Nephron (organoid): ENCODE results near the gene ZNF22.
A peak's percentile ranks its signal among the peaks of the same experiment; 100 is the strongest.
"Not testable (repeated sequence)": the region's sequence is repeated elsewhere in the genome, so short reads cannot be mapped to it uniquely, and the experiment has no call there.

Experiments used
- H3K27ac Mint-ChIP-seq, 3 experiments: 2 replicates each; pipeline ENCODE4 v1.8.0; 2020; ENCODE audit warnings: mixed read lengths in 3 of 3, mild to moderate bottlenecking in 2 of 3, moderate library complexity in 1 of 3
- H3K27me3 Mint-ChIP-seq: 2 replicates; pipeline ENCODE4 v1.8.0; 2021; ENCODE audit warnings: low read depth, mild to moderate bottlenecking, moderate library complexity, mixed read lengths
- H3K36me3 Mint-ChIP-seq: 2 replicates; pipeline ENCODE4 v1.8.0; 2020; ENCODE audit warnings: low read depth, mixed read lengths
- H3K4me1 Mint-ChIP-seq: 2 replicates; pipeline ENCODE4 v1.8.0; 2020; ENCODE audit warnings: mixed read lengths
- H3K4me3 Mint-ChIP-seq, 3 experiments: 2 replicates each; pipeline ENCODE4 v1.8.0; 2020; ENCODE audit warnings: mild to moderate bottlenecking in 3 of 3, mixed read lengths in 3 of 3, moderate library complexity in 2 of 3
- H3K9me3 Mint-ChIP-seq: 2 replicates; pipeline ENCODE4 v1.8.0; 2020; ENCODE audit warnings: mixed read lengths
- TF ChIP-seq, protein P1 (sequence below), 3 experiments: fragments of 200-600 bp; sonication (generic); IDR thresholded peaks; one replicate each; pipeline ENCODE4 v1.5.0; 2021; ENCODE audit warnings: antibody characterized with exemption in 3 of 3; ENCODE audit not compliant: unreplicated experiment in 3 of 3

Gene ZNF22

DNA sequence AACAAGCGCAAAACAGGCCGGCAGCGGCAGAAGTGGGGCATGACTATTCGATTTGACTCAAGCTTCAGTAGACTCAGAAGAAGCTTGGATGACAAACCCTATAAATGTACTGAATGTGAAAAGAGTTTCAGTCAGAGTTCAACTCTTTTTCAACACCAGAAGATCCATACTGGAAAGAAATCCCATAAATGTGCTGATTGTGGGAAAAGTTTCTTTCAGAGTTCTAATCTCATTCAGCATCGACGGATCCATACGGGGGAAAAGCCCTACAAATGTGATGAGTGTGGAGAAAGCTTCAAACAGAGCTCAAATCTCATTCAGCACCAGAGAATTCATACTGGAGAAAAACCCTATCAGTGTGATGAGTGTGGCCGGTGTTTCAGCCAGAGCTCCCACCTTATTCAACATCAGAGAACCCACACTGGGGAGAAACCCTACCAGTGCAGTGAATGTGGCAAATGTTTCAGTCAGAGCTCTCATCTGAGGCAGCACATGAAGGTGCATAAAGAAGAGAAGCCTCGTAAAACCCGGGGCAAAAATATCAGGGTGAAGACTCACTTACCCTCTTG lies 2.8 kb downstream of the ZNF22 start:
- Mint-ChIP-seq H3K4me3 (peak overlapping the region in 2 of 3 experiments; percentile 75 to 97), H3K27ac (no peak overlapping the region), H3K36me3 (peaks cover 52% of the 10 kb centered on the region), H3K4me1 (peaks cover 39% of the 10 kb centered on the region), H3K27me3 (no peaks in the 10 kb centered on the region), H3K9me3 (peaks cover 14% of the 10 kb centered on the region)
- TF ChIP-seq, protein P1, sequence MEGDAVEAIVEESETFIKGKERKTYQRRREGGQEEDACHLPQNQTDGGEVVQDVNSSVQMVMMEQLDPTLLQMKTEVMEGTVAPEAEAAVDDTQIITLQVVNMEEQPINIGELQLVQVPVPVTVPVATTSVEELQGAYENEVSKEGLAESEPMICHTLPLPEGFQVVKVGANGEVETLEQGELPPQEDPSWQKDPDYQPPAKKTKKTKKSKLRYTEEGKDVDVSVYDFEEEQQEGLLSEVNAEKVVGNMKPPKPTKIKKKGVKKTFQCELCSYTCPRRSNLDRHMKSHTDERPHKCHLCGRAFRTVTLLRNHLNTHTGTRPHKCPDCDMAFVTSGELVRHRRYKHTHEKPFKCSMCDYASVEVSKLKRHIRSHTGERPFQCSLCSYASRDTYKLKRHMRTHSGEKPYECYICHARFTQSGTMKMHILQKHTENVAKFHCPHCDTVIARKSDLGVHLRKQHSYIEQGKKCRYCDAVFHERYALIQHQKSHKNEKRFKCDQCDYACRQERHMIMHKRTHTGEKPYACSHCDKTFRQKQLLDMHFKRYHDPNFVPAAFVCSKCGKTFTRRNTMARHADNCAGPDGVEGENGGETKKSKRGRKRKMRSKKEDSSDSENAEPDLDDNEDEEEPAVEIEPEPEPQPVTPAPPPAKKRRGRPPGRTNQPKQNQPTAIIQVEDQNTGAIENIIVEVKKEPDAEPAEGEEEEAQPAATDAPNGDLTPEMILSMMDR (IDR thresholded peaks at IDR 0.05; ENCODE audit: unreplicated experiment in 3 of 3) = no peak

DNA sequence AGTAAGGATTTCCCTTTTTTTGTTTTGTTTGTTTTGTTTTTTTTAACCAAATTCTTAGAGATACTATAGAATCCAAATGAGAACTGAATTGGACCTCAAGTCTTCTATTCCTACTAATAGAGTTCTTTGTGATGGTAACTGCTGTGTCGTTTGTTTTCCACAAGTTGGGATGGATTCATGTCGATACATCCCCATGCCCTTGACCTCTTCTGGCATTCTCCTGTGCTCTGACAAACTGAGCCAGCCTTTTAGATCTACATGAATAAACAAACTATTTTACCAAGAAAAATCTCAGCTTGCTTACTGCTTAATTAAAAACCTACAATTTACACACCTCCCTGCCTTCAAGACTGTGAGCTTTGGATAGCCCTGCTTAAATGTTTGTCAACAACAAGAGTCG lies 3.9 kb downstream of the ZNF22 start:
- Mint-ChIP-seq H3K27me3 (no peaks in the 10 kb centered on the region), H3K9me3 (peaks cover 14% of the 10 kb centered on the region), H3K4me3 (peak overlapping the region in 1 of 3 experiments; percentile 34), H3K36me3 (peaks cover 52% of the 10 kb centered on the region), H3K4me1 (peaks cover 29% of the 10 kb centered on the region), H3K27ac (no peak overlapping the region)
- TF ChIP-seq, protein P1 (IDR thresholded peaks at IDR 0.05; ENCODE audit: unreplicated experiment in 3 of 3) = no peak

DNA sequence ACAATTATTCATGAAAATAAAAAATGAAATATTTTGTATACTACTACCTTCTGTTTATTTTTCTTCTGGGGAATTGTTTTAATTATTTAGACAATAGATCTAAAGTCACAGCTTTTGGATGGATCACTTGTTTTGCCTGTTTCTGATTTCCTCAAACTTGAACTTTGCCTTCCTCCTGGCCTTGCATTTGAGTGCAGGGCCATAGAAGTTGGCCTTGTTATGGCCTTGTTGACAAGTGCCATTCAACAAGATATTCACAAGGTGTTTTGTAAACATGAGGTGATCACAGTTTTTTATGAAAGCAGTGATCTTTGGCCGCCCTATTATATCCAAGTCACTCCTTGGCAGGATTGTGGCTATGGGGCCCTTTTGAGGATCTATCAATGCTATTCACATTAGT lies 4.6 kb downstream of the ZNF22 start:
- Mint-ChIP-seq H3K4me1 (peaks cover 23% of the 10 kb centered on the region), H3K27me3 (no peaks in the 10 kb centered on the region), H3K9me3 (peaks cover 14% of the 10 kb centered on the region), H3K36me3 (peaks cover 52% of the 10 kb centered on the region), H3K4me3 (no peak overlapping the region), H3K27ac (no peak overlapping the region)
- TF ChIP-seq, protein P1 (IDR thresholded peaks at IDR 0.05; ENCODE audit: unreplicated experiment in 3 of 3) = no peak

DNA sequence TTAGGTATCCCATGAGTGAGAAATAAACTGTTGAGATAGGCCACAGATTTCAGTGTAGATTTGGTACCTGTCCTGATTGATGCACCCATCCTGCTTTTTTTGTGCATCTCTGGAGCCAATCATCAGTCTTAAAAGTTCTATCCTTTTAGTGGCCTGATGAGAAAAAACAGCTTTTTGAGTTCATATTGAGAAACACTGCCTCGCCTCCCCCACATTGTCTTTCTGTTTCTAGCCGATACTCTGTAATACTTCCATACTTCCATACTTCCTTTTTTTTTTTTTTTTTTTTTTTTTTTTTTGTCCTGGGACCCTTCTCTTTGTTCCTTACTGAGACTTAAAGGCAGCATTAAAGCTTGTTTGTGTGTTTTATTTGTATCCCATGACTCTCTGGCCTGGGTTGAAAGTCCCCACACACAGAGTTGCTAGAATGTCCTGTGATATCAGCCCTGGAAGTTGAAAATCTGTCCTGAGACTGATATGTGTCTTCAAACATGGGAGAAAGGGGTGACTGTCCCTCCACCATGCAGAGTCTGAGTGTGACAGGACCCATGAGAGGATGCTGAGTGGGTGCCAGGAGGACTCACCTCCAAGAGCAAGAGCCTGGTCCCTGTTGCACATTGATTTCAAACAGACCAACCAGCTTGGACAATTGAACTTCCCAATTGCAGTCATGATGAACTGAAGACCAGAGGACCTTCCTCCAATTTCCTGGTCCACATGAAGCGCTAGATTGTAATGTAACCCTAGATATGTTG lies 5.7 kb downstream of the ZNF22 start:
- Mint-ChIP-seq H3K4me1 (peaks cover 15% of the 10 kb centered on the region), H3K27me3 (no peaks in the 10 kb centered on the region), H3K4me3 (no peak overlapping the region), H3K36me3 (peaks cover 50% of the 10 kb centered on the region), H3K27ac (no peak overlapping the region), H3K9me3 (peaks cover 14% of the 10 kb centered on the region)
- TF ChIP-seq, protein P1 (IDR thresholded peaks at IDR 0.05; ENCODE audit: unreplicated experiment in 3 of 3) = no peak

DNA sequence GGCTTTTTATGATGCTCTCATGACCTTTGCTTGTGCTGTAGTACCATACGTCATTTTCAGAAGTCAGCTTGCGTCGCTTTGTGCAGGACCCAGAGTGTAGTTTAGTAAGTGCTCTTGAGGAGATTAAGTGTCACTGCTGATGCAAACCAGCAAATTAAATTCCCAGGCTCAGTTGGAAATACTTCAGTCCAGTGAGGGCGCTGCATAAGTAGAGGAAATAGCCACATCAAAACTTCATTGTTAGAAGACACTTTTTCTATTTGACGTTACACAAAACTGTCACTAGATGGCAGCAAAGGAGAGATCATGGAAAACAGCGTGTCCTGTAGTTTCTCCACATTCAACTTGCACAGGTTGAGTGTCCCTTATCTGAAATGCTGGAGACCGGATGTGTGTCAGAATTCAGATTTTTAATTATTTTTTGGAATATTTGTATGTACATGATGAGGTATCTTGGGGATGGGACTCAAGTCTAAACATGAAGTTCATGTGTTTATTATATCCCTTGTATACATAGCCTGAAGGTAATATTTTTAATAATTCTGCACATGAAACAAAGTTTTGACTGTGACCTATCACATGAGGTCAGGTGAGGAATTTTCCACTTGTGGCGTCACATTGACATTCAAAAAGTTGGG lies 7.9 kb downstream of the ZNF22 start:
- H3K4me3 Mint-ChIP-seq = no peak overlapping the region
- peaks cover 13% of the 10 kb centered on the region for H3K9me3 Mint-ChIP-seq
- no peak overlapping the region for H3K27ac Mint-ChIP-seq
- H3K4me1 Mint-ChIP-seq = no peaks in the 10 kb centered on the region
- no peaks in the 10 kb centered on the region for H3K27me3 Mint-ChIP-seq
- TF ChIP-seq, protein P1 (IDR thresholded peaks at IDR 0.05; ENCODE audit: unreplicated experiment in 3 of 3) = peak; percentile 75 to 88 (median 86)
- H3K36me3 Mint-ChIP-seq = peaks cover 30% of the 10 kb centered on the region

DNA sequence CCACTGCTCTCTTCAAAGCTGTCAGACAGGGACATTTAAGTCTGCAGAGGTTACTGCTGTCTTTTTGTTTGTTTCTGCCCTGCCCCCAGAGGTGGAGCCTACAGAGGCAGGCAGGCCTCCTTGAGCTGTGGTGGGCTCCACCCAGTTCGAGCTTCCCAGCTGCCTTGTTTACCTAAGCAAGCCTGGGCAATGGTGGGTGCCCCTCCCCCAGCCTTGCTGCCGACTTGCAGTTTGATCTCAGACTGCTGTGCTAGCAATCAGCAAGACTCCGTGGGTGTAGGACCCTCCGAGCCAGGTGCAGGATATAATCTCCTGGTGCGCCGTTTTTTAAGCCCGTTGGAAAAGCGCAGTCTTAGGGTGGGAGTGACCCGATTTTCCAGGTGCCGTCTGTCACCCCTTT lies 13.8 kb downstream of the ZNF22 start:
- not testable (repeated sequence) for H3K36me3 Mint-ChIP-seq, H3K4me1 Mint-ChIP-seq, H3K4me3 Mint-ChIP-seq, H3K27me3 Mint-ChIP-seq, H3K27ac Mint-ChIP-seq
- H3K9me3 Mint-ChIP-seq = peaks cover 16% of the 10 kb centered on the region
